HEK293 (cell line): ENCODE data around the gene TMEM179.

Experiments
- CTCF ChIA-PET: fragments of 350-600 bp; formaldehyde crosslinking; extraction: SDS; loops from one replicate; lab custom pipeline; 2021; ENCODE audit warnings: antibody characterized with exemption; lab: Yijun Ruan, JAX
- POLR2A ChIA-PET: fragments of 300-600 bp; formaldehyde crosslinking; extraction: SDS; loops from one replicate; lab custom pipeline; 2020; ENCODE audit warnings: antibody characterized with exemption, inconsistent platforms; lab: Yijun Ruan, JAX
- H3K27ac ChIP-seq: fragments of 200-500 bp; sonication (Bioruptor generic); 2 replicates; pipeline ENCODE4 v1.5.1; 2014; ENCODE audit warnings: low read depth, low read length, control low read depth, inconsistent platforms; ENCODE audit errors: extremely low read depth
- H3K36me3 ChIP-seq, 2 experiments: fragments of 200-500 bp in 1 of 2; sonication (Bioruptor generic) in 1 of 2; 1 replicate in 1 of 2; 2 replicates in 1 of 2; pipeline ENCODE4 v1.5.1; 2014 to 2017; ENCODE audit warnings: inconsistent platforms in 2 of 2, low read length in 2 of 2; ENCODE audit not compliant: control insufficient read depth in 2 of 2, insufficient read depth in 1 of 2
- H3K4me1 ChIP-seq: fragments of 200-500 bp; sonication (Bioruptor generic); 2 replicates; pipeline ENCODE4 v1.5.1; 2014; ENCODE audit warnings: mild to moderate bottlenecking, low read length, inconsistent platforms; ENCODE audit not compliant: control insufficient read depth, insufficient read depth
- H3K4me3 ChIP-seq: 2 replicates; pipeline ENCODE4 v1.5.1; 2011; ENCODE audit warnings: low read depth, mild to moderate bottlenecking, control low read depth, low read length, moderate library complexity
- H3K9me3 ChIP-seq: fragments of 200-500 bp; sonication (Bioruptor generic); 2 replicates; pipeline ENCODE4 v1.5.1; 2014; ENCODE audit warnings: low read depth, low read length, inconsistent platforms; ENCODE audit not compliant: control insufficient read depth, insufficient read depth
- HIC1 ChIP-seq: fragments of 450-650 bp; formaldehyde crosslinking; IDR thresholded peaks from 2 replicates; pipeline ENCODE4 v1.5.1; 2016; ENCODE audit warnings: missing biosample characterization, missing genetic modification characterization
- INSM2 ChIP-seq: fragments of 450-650 bp; formaldehyde crosslinking; IDR thresholded peaks from 2 replicates; pipeline ENCODE4 v1.5.1; 2016; ENCODE audit warnings: missing biosample characterization, missing genetic modification characterization
- KLF9 ChIP-seq: fragments of 450-650 bp; formaldehyde crosslinking; IDR thresholded peaks from 2 replicates; pipeline ENCODE4 v1.5.1; 2016; ENCODE audit warnings: missing biosample characterization, missing genetic modification characterization, low read depth
- PRDM4 ChIP-seq: fragments of 450-650 bp; formaldehyde crosslinking; IDR thresholded peaks from 2 replicates; pipeline ENCODE4 v1.5.1; 2017; ENCODE audit warnings: missing biosample characterization, missing genetic modification characterization
- YY1 ChIP-seq: fragments of 450-650 bp; formaldehyde crosslinking; IDR thresholded peaks from 2 replicates; pipeline ENCODE4 v1.5.1; 2018; ENCODE audit warnings: missing biosample characterization, missing genetic modification characterization
- ZBTB26 ChIP-seq: fragments of 450-650 bp; formaldehyde crosslinking; optimal IDR thresholded peaks from 2 replicates; pipeline ENCODE3; 2016; ENCODE audit warnings: missing biosample characterization, mild to moderate bottlenecking, missing genetic modification characterization
- ZBTB44 ChIP-seq: fragments of 450-650 bp; IDR thresholded peaks from 2 replicates; pipeline ENCODE4 v1.5.1; 2018; ENCODE audit warnings: missing biosample characterization, mild to moderate bottlenecking, missing genetic modification characterization
- ZBTB7A ChIP-seq: fragments of 450-650 bp; formaldehyde crosslinking; IDR thresholded peaks from 2 replicates; pipeline ENCODE4 v1.5.1; 2016; ENCODE audit warnings: low read depth, missing biosample characterization, missing genetic modification characterization
- ZNF114 ChIP-seq: fragments of 450-650 bp; formaldehyde crosslinking; IDR thresholded peaks from 2 replicates; pipeline ENCODE4 v1.5.0; 2017; ENCODE audit warnings: missing biosample characterization, missing genetic modification characterization
- ZNF24 ChIP-seq: fragments of 450-650 bp; formaldehyde crosslinking; IDR thresholded peaks from 2 replicates; pipeline ENCODE4 v1.5.1; 2016; ENCODE audit warnings: missing biosample characterization, missing genetic modification characterization
- ZNF416 ChIP-seq: fragments of 450-650 bp; formaldehyde crosslinking; IDR thresholded peaks from 2 replicates; pipeline ENCODE4 v1.5.1; 2016; ENCODE audit warnings: missing biosample characterization, missing genetic modification characterization
- ZNF510 ChIP-seq: fragments of 450-650 bp; formaldehyde crosslinking; IDR thresholded peaks from 2 replicates; pipeline ENCODE4 v1.5.1; 2018; ENCODE audit warnings: mild to moderate bottlenecking, missing genetic modification characterization, missing biosample characterization; ENCODE audit not compliant: insufficient replicate concordance
- ZNF529 ChIP-seq: fragments of 450-650 bp; formaldehyde crosslinking; IDR thresholded peaks from 2 replicates; pipeline ENCODE4 v1.5.1; 2017; ENCODE audit warnings: missing genetic modification characterization, missing biosample characterization; ENCODE audit not compliant: insufficient replicate concordance
- ZNF658 ChIP-seq: fragments of 450-650 bp; formaldehyde crosslinking; IDR thresholded peaks from 2 replicates; pipeline ENCODE4; 2016; ENCODE audit warnings: missing biosample characterization, missing genetic modification characterization
- ZNF670 ChIP-seq: fragments of 450-650 bp; formaldehyde crosslinking; IDR thresholded peaks from 2 replicates; pipeline ENCODE4 v1.5.1; 2016; ENCODE audit warnings: missing biosample characterization, missing genetic modification characterization, low read depth
- ZNF777 ChIP-seq: fragments of 450-650 bp; formaldehyde crosslinking; IDR thresholded peaks from 2 replicates; pipeline ENCODE4 v1.5.1; 2017; ENCODE audit warnings: missing biosample characterization, missing genetic modification characterization, borderline replicate concordance
- ZNF791 ChIP-seq: fragments of 450-650 bp; formaldehyde crosslinking; IDR thresholded peaks from 2 replicates; pipeline ENCODE4 v1.5.1; 2016; ENCODE audit warnings: missing biosample characterization, missing genetic modification characterization
- ZSCAN18 ChIP-seq: fragments of 450-650 bp; formaldehyde crosslinking; IDR thresholded peaks from 2 replicates; pipeline ENCODE4 v1.5.1; 2016; ENCODE audit warnings: missing biosample characterization, missing genetic modification characterization

Gene TMEM179

GRCh38 chr14:104558231-104559027 lies 46.1 kb downstream of the TMEM179 start:
- no peaks in the 10 kb centered on the region for H3K9me3 ChIP-seq
- H3K27ac ChIP-seq, result no peak overlapping the region
- POLR2A ChIA-PET, result no interaction called here
- no peaks in the 10 kb centered on the region for H3K36me3 ChIP-seq
- CTCF ChIA-PET, result interaction anchor here (0.5 to 0.7 kb wide), 2 partner anchors 11 to 216 kb away, joined by 3 read pairs; no protein-coding TSS in a partner anchor
- no peak overlapping the region for H3K4me3 ChIP-seq
- TF ChIP-seq ZNF416 (tag by site-specific recombination), result no peak
- no peak for TF ChIP-seq ZNF658
- TF ChIP-seq ZNF510 (tag by site-specific recombination), result no peak
- TF ChIP-seq ZBTB7A (tag by site-specific recombination), result no peak
- no peak for TF ChIP-seq ZSCAN18
- no peak for TF ChIP-seq KLF9 (tag by site-specific recombination)
- TF ChIP-seq ZBTB44, result no peak
- TF ChIP-seq ZNF777 (tag by site-specific recombination), result no peak
- TF ChIP-seq YY1, result no peak
- no peak for TF ChIP-seq PRDM4
- no peak for TF ChIP-seq ZBTB26 (tag by site-specific recombination)
- no peak for TF ChIP-seq HIC1 (tag by site-specific recombination)
- no peak for TF ChIP-seq ZNF24 (tag by site-specific recombination)
- TF ChIP-seq ZNF114 (tag by site-specific recombination), result no peak
- TF ChIP-seq ZNF529, result no peak
- TF ChIP-seq ZNF670 (tag by site-specific recombination), result no peak
- TF ChIP-seq INSM2 (tag by site-specific recombination), result no peak
- no peak for TF ChIP-seq ZNF791 (tag by site-specific recombination)
- H3K4me1 ChIP-seq, result no peaks in the 10 kb centered on the region
